GM12873 (cell line): Measurements from ENCODE around the gene GJA5.

ENCODE experiments used
- TF ChIP-seq, protein P1 (sequence below): IDR thresholded peaks from 2 replicates; pipeline ENCODE4 v1.5.1; 2012; ENCODE audit warnings: low read depth, mild to moderate bottlenecking, moderate library complexity, low read length, control low read depth; ENCODE audit not compliant: insufficient read depth; ENCODE audit errors: missing control alignments

GJA5 gene

DNA sequence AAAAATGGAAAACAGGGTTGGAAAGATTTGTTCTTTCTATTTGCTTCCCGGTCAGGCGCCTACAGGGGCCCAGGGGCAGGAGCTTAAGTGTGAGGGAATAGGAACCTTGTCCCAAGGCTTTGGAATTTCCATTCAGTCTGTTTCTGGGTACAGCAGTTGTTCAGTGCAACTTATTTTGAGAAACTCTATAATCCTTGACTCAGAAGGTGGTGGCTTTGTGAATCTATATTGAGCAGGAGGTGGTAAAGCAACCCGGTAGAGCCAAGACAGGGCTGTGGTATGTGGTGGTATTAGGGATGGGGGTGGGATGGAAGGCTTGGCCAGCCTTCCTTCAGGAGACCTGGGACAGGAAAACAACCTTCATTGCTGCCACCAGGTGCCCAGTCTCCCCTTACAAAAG is 20.0 kb downstream of the GJA5 start:
- TF ChIP-seq, protein P1, sequence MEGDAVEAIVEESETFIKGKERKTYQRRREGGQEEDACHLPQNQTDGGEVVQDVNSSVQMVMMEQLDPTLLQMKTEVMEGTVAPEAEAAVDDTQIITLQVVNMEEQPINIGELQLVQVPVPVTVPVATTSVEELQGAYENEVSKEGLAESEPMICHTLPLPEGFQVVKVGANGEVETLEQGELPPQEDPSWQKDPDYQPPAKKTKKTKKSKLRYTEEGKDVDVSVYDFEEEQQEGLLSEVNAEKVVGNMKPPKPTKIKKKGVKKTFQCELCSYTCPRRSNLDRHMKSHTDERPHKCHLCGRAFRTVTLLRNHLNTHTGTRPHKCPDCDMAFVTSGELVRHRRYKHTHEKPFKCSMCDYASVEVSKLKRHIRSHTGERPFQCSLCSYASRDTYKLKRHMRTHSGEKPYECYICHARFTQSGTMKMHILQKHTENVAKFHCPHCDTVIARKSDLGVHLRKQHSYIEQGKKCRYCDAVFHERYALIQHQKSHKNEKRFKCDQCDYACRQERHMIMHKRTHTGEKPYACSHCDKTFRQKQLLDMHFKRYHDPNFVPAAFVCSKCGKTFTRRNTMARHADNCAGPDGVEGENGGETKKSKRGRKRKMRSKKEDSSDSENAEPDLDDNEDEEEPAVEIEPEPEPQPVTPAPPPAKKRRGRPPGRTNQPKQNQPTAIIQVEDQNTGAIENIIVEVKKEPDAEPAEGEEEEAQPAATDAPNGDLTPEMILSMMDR: no peak

DNA sequence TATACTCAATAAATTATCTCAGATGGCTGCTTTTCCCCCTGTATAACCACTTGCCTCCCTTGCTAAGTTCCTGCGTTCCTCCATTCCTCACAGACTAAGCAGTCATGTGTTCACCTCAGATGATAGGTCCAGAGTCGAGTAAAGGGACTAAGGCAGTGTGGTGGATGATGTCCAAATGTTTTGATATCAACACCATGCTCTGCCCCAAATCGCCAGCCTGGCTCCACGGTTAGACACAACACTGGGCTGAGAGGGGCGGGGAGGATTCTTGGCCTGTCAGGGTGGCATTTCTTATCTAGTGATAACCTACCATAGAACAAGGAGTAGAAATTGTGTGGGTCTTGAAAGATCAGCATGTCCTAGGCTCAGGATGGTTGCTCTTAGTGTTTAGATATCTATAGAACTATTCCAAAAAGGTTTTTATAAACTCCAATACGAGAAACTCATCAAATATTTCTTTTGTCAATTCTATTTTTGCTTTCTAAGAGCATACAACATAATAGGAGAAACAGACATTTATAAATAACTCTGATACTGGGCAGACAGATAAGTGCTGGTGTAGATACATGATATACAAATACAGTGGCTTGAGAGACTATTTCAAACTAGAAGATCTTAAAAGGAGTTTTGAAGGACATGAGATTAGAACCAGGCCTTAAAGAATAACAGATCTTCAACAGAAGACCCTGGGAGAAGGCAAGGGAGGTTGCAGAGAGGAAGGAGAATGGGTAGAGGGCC is 21.5 kb downstream of the GJA5 start:
- TF ChIP-seq, protein P1: no peak

DNA sequence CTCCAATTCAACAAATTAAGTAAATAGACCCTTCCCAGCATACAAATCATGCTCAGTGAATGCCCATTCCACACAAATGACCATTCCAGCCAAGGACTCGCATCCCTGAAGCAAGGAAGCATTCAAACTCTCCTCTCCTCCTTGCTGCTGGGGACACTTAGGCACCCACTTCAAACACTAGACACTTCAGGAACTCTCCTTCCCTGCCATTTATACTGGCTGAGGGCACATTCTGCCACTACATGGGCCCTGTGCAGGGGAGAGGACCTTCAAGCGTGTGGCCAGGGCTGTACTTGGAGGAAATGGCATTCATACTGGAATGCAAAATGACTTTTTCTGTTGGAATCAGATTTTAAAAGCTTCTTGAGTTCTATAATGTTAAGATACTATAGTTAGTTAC is 22.3 kb downstream of the GJA5 start:
- TF ChIP-seq, protein P1: no peak

DNA sequence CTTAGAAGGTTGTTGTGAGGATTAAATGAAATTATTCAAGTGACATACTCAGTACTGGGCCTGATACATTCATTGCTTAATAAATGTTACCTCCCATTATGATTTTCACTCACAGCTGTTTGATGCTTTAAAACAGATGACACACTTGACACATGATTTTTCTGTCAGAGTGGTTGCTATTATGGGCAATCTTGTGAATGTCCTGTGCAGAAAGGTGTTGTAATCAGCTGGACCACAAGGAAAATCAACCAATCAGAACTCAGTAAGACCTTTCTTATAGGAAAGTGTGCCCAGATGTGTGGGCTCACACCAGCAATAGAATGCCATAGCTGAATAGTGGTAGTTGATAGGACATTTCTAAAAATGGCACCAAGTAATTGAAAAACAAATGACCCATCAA is 23.5 kb downstream of the GJA5 start:
- TF ChIP-seq, protein P1: no peak

DNA sequence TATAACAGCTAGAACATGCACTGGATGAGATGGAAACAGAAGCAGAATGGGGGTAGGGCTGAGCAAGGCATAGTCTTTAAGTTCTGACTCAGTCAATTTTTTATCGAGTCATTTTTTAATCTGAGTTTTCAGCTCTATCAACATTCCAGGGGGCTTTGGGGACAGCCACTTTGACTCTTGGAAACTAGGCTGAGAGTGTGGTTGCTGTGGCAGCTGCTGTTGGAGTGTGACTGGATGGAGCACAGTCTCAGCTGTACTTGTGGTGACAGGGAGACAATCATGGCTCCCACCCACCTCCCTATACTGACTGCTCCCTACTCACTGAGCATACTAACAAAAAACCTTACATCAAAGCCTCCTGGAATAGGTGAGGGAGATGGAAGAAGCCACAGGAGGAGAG is 25.0 kb downstream of the GJA5 start:
- TF ChIP-seq, protein P1: no peak

DNA sequence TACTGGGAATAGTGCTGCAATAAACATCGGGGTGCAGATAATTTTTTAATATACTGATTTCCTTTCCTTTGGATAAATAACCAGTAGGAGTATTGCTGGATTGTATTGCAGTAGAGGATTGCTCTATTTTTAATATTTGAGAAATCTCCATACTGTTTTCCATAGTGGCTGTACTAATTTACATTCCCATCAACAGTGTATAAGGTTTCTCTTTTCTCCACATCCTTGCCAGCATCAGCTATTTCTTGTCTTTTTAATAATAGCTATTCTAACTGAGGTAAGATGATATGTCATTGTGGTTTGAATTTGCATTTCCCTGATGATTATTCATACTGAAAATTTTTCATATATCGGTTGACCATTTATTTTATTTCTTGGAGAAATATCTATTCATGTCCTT is 31.1 kb downstream of the GJA5 start:
- TF ChIP-seq, protein P1: no peak

DNA sequence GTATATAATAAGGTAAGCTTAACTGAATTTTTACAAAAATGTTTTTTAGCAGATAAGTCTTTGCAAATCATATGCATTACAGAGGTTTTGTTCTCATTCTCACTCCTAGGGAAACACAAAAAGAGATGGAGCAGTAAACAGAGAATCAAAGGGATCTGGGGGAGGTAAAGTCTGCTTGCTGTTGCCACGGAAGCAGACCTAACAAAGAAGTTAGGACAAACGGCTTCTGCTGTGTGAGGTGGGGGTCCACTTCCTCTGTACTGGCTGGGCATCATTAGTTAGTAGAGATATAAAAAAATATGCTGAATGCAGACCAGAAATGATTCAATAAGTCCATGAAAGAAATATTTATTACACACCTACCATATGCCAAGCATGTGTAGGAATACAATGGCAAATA is 34.2 kb downstream of the GJA5 start:
- TF ChIP-seq, protein P1: no peak

DNA sequence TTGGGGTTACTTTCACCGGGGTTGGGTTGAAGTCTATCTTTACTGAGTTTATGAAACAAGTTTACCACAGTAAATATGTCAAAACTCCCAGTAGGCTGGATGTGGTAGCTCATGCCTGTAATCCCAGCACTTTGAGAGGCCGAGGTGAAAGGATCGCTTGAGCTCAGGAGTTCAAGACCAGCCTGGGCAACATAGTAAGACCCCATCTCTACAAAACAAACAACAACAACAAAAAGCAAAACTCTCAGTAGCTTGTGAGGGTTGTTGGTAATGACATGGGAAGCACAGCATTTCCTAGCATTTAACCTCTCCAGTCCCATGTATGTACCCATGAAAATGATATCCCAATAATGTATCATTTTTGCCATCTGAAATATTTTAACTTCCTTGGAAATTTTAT is 34.7 kb downstream of the GJA5 start:
- TF ChIP-seq, protein P1: no peak
